GM21528 (cell line): ENCODE results near the gene CTXND2.

Experiments
- ATAC-seq: cut with Tn5 transposase; IDR thresholded peaks from one replicate; pipeline ENCODE4 v1.9.1; 2021; ENCODE audit warnings: mild to moderate bottlenecking, moderate library complexity; ENCODE audit not compliant: unreplicated experiment, low FRiP score

The CTXND2 gene

GRCh38 chr1:150955280-150955679, 68.3 kb downstream of the CTXND2 start:
- no peak for ATAC-seq

DNA sequence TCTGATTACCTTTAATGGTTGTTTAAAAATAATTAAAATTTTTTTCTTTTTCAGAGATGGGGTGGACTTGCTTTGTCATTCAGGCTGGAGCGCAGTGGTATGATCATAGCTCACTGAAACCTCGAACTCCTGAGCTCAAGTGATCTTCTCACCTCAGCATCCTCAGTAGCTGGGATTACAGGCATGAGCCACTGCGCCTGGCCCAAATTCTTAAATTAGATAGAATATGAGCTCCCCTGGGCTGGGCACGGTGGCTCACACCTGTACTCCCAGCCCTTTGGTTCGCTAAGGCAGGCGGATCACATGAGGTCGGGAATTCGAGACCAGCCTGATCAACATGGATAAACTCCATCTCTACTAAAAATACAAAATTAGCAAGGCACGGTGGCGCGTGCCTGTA, 70.7 kb downstream of the CTXND2 start:
- ATAC-seq: no peak

DNA sequence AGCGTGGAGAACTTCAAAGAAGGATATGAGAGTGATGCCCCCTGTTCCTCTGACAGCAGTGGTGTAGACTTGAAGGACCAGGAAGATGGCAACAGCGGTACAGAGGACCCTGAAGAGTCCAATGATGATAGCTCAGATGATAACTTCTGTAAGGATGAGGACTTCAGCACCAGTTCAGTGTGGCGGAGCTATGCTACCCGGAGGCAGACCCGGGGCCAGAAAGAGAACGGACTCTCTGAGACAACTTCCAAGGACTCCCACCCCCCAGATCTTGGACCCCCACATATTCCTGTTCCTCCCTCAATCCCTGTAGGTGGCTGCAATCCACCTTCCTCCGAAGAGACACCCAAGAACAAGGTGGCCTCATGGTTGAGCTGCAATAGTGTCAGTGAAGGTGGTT, 73.7 kb downstream of the CTXND2 start:
- ATAC-seq: no peak

GRCh38 chr1:150961756-150962155, 74.8 kb downstream of the CTXND2 start:
- no peak for ATAC-seq
